GM18499 (cell line): Measurements from ENCODE around the gene CHSY3.

Experiments used
- ATAC-seq: cut with Tn5 transposase; IDR thresholded peaks from one replicate; pipeline ENCODE4 v1.9.1; 2021; ENCODE audit warnings: moderate number of reproducible peaks; ENCODE audit not compliant: insufficient read depth, unreplicated experiment

Gene CHSY3

DNA sequence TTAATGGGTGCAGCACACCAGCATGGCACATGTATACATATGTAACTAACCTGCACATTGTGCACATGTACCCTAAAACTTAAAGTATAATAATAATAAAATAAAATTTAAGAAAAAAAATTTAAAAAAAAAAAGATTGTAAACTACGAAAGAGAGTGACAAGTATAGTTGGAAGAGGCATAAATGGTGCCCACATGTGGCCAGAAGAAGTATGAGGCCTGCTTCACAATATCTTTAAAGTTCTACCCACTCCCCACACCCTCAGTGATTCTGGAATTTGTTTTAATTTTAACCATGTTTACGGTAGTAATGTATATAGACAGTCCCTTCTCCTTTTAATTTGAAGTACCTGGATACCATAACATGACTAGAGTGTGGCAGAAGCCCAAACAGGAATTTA is 172.7 kb downstream of the CHSY3 start:
- no peak for ATAC-seq

GRCh38 chr5:130078661-130079060 is 174.4 kb downstream of the CHSY3 start:
- no peak for ATAC-seq

- no peak for ATAC-seq
These were observed 186.5 kb downstream of the CHSY3 start for GRCh38 chr5:130090569-130091270.

DNA sequence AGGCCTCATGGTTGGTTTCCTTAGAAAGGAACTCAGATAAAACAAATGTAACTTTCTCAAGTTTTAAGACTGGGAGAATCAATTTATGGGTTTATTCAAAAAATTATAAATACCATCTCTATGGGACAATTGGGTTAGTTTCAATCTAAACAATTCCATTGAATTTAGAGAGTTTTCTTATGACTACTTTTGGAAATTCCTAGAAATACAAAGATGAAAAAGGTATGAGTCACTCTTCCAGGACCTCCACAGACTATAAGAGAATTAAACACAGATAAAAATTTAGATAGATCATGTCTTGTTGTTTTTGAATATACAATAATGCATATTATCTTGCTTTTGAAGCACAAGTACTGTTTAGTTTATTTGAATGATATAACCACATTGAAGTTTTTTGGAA is 188.7 kb downstream of the CHSY3 start:
- no peak for ATAC-seq

- no peak for ATAC-seq
These were observed 192.2 kb downstream of the CHSY3 start for GRCh38 chr5:130096483-130096882.

DNA sequence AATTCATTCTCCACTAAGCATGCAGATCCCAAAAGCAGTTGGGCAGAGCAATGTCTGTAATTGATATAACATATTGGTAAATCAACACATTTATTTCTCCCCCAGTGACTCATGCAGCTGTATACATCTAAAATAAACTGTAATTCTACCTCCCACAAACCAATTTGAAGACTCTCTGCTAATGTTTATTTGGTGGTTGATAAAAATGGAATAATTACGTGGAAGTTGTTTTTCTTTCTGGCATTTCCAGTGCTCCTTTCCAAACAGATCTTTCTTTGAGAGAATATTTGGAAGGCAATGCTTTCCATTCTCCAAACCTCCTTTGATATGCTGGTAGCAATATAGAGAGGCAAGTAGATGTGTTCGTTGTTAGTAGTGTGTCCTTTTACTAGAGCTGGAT is 194.7 kb downstream of the CHSY3 start:
- ATAC-seq, result no peak

GRCh38 chr5:130102375-130102774 is 198.1 kb downstream of the CHSY3 start:
- ATAC-seq, result no peak

DNA sequence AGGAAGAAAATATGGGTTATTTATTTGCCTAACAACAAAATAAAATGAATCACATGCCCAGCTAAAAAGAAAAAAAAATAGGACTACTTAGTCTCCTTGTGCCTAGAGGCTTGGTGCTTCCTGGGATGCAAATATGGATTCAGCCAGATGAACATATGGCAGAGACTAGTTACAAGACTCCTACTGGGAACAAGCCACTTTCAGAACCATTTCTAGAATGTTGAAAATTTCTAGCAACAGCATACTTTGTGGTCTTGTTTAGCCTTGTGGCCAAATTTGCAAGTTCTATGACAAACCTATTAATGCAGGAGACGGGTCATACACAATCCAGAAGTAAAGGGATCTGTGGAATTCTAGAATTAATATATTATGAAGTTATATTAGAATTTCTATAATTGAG is 198.7 kb downstream of the CHSY3 start:
- ATAC-seq, result no peak

GRCh38 chr5:130104895-130105688 is 200.8 kb downstream of the CHSY3 start:
- no peak for ATAC-seq

DNA sequence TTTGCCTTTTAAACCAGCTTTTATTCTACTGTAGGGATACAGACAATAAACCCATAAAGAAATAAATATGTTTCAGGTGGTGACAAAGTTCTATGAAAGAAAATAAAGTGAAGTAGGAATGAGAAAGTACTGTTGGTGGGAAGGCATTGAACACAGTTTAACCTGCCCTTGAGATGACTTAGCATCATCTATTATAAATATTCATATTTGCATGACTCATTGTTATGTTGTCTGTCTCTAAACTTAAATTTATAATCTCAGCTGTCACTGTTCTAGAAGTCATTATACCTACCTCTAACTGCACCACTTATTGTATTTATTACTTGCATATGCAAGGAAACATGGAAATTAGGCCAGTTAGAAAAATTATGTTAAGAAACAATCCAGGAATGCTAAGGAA is 202.2 kb downstream of the CHSY3 start:
- ATAC-seq, result no peak

GRCh38 chr5:130109152-130109551 is 204.9 kb downstream of the CHSY3 start:
- no peak for ATAC-seq

DNA sequence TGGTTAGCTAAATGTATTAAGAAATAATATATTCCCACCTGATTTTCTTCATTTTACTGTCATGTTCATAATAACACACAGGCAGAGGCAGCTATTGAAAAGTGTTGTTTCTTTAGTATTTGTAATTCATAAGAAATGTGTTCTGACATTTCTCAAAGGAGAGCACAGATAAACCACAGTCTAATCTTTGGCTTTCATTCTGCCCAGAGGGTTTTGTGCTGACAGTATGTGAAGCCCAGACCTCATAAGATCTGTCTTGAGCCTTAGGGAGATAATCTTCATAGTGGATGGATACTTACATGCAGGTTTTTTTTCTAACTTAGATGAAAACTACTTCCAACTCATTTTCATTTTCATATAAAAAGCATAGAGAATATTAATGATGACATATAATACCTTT is 206.1 kb downstream of the CHSY3 start:
- no peak for ATAC-seq

- no peak for ATAC-seq
These were observed 207.5 kb downstream of the CHSY3 start for GRCh38 chr5:130111746-130112145.

GRCh38 chr5:130112246-130112645 is 208.0 kb downstream of the CHSY3 start:
- ATAC-seq, result peak; percentile 70

- no peak for ATAC-seq
These were observed 211.4 kb downstream of the CHSY3 start for GRCh38 chr5:130115686-130116085.

DNA sequence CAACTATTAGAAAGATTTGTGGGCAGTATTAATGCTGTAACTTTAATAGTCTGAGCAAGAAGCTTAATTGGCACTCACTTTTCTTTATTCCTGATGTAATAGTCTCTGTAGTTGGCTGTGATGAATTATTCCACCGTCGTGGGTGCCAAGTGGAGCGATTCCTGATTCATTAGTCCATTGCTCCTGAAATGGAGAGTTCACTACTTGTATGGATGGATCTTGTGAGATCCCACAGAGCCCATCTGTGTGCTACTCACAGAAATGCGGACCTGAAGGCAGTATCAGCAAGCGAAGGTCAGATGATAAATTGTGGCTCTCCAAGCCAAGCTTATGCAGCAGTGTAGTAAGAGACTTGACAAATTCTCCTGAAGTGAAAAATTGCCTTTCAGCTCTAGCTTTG is 212.2 kb downstream of the CHSY3 start:
- no peak for ATAC-seq

- no peak for ATAC-seq
These were observed 212.7 kb downstream of the CHSY3 start for GRCh38 chr5:130116972-130117371.

- no peak for ATAC-seq
These were observed 222.5 kb downstream of the CHSY3 start for GRCh38 chr5:130126746-130127145.

GRCh38 chr5:130135506-130135905 is 231.2 kb downstream of the CHSY3 start:
- ATAC-seq, result no peak

DNA sequence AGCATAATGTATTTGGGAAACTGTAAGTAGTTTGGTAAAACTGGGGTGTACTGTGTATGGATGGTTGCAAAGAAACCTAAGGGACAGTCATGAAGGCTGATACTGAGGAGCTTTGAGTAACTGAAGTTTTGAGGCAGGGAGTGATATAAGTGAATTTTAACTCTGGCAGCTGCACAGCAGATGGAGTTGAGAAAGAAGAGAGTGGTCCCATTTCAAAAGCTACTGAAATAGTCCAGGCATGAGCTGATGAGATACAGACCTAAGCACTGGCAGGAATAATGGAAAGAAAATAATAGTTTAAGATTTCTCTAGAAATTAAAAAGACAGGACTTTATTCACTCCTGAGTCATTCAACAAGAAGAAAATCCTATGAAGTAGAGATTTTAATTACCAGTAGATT is 232.0 kb downstream of the CHSY3 start:
- no peak for ATAC-seq

GRCh38 chr5:130137681-130138080 is 233.4 kb downstream of the CHSY3 start:
- no peak for ATAC-seq
